HCT116 (cell line): ENCODE results near the gene PSMD5. TPM values are rescaled to one million over a fixed set of nuclear protein-coding genes. Genes with fewer than 3 reads are reported as not detected.

Experiments
- ATAC-seq: fragments of 200-7000 bp; cut with Tn5 transposase; 2 replicates; pipeline ENCODE4 v1.9.1; 2020; ENCODE audit warnings: mild to moderate bottlenecking, moderate library complexity
- BruUV-seq: library from RNA; stranded (reverse); fragments of 400-500 nt; replicated peaks from 2 replicates; lab custom pipeline; 2021; lab: Mats Ljungman, UMichigan
- CTCF ChIA-PET: fragments of 300-600 bp; sonication (Branson Sonifier 250); formaldehyde crosslinking; loops from one replicate; lab custom pipeline; 2021; ENCODE audit warnings: antibody characterized with exemption; lab: Charles Lee
- POLR2A ChIA-PET: fragments of 300-600, 350-600 bp; sonication (Branson Sonifier 250); formaldehyde crosslinking; loops from one replicate; lab custom pipeline; 2021; ENCODE audit warnings: antibody characterized with exemption; lab: Charles Lee
- RAD21 ChIA-PET, 2 experiments: fragments of 300-600 bp; sonication (Branson Sonifier 250); formaldehyde crosslinking; loops; one replicate each; lab custom pipeline; 2023; ENCODE audit warnings: low total read pairs in 2 of 2; ENCODE audit not compliant: uncharacterized antibody in 2 of 2, unreplicated experiment in 2 of 2, low non-redundant PET in 1 of 2; lab: Charles Lee
- DNase-seq: peaks from one replicate; pipeline ENCODE4 v3.0.0-alpha.2; 2010; ENCODE audit warnings: low read depth, low spot score
- H2AFZ ChIP-seq: fragments of 200-600 bp; shearing (Covaris generic), sonication (generic); 2 replicates; pipeline ENCODE4 v1.6.1; 2017; ENCODE audit warnings: low read depth, mixed run types, mixed read lengths, antibody characterized with exemption, low read length; ENCODE audit not compliant: poor library complexity, severe bottlenecking
- H3K27ac ChIP-seq: 2 replicates; pipeline ENCODE4 v1.5.1; 2012; ENCODE audit warnings: low read depth, low read length
- H3K27me3 ChIP-seq: fragments of 200-600 bp; sonication (generic); 2 replicates; pipeline ENCODE4 v1.6.1; 2016; ENCODE audit warnings: mixed run types, low read length, mixed read lengths; ENCODE audit not compliant: insufficient read depth
- H3K36me3 ChIP-seq, 2 experiments: fragments of 200-500 bp in 1 of 2; fragments of 200-600 bp in 1 of 2; sonication (Bioruptor generic) in 1 of 2; sonication (generic) in 1 of 2; 2 replicates each; pipeline versions ENCODE4 v1.5.1 to v1.6.1; 2014 to 2016; ENCODE audit warnings: low read length in 2 of 2, inconsistent platforms in 1 of 2, mixed read lengths in 1 of 2, mixed run types in 1 of 2; ENCODE audit not compliant: insufficient read depth in 2 of 2, control insufficient read depth in 1 of 2
- H3K4me1 ChIP-seq, 2 experiments: fragments of 200-600 bp in 1 of 2; sonication (generic) in 1 of 2; 2 replicates each; pipeline versions ENCODE4 v1.5.1 to v1.6.1; 2012 to 2017; ENCODE audit warnings: low read length in 2 of 2, inconsistent platforms in 1 of 2, mild to moderate bottlenecking in 1 of 2, mixed read lengths in 1 of 2, mixed run types in 1 of 2, moderate library complexity in 1 of 2; ENCODE audit not compliant: insufficient read depth in 2 of 2, control insufficient read depth in 1 of 2
- H3K4me2 ChIP-seq: fragments of 200-600 bp; sonication (generic); 2 replicates; pipeline ENCODE4 v1.6.1; 2017; ENCODE audit warnings: mixed run types, low read length, mixed read lengths
- H3K4me3 ChIP-seq, 2 experiments: fragments of 200-600 bp in 1 of 2; sonication (generic) in 1 of 2; replicated peaks in 1 of 2; 2 replicates each; pipeline ENCODE4 v1.5.1; 2011 to 2016; ENCODE audit warnings: low read length in 2 of 2, control low read depth in 1 of 2, low read depth in 1 of 2, mild to moderate bottlenecking in 1 of 2, mixed read lengths in 1 of 2, mixed run types in 1 of 2
- H3K79me2 ChIP-seq: fragments of 200-600 bp; sonication (generic); 2 replicates; pipeline ENCODE4 v1.6.1; 2017; ENCODE audit warnings: mild to moderate bottlenecking, mixed run types, low read length, moderate library complexity, mixed read lengths; ENCODE audit not compliant: insufficient read depth
- H3K9ac ChIP-seq: fragments of 200-600 bp; sonication (generic); 2 replicates; pipeline ENCODE4 v1.6.1; 2016; ENCODE audit warnings: low read length, mixed read lengths
- H3K9me2 ChIP-seq: fragments of 200-600 bp; sonication (generic), shearing (Covaris generic); 2 replicates; pipeline ENCODE4 v1.6.1; 2017; ENCODE audit warnings: mixed run types, mild to moderate bottlenecking, moderate library complexity; ENCODE audit not compliant: insufficient read depth
- H3K9me3 ChIP-seq, 2 experiments: fragments of 200-500 bp in 1 of 2; fragments of 200-600 bp in 1 of 2; sonication (Bioruptor generic) in 1 of 2; sonication (generic) in 1 of 2; 2 replicates each; pipeline ENCODE4 v1.6.1; 2014 to 2017; ENCODE audit warnings: low read length in 2 of 2, mixed read lengths in 2 of 2, inconsistent platforms in 1 of 2, low read depth in 1 of 2, mild to moderate bottlenecking in 1 of 2, mixed run types in 1 of 2, moderate library complexity in 1 of 2; ENCODE audit not compliant: control insufficient read depth in 1 of 2, insufficient read depth in 1 of 2
- H4K20me1 ChIP-seq: fragments of 200-600 bp; sonication (generic), shearing (Covaris generic); 2 replicates; pipeline ENCODE4 v1.6.1; 2017; ENCODE audit warnings: mixed run types, mild to moderate bottlenecking, moderate library complexity; ENCODE audit not compliant: insufficient read depth
- CBX3 ChIP-seq: IDR thresholded peaks from 2 replicates; pipeline ENCODE4 v1.6.1; 2012; ENCODE audit warnings: low read depth
- ELF1 ChIP-seq: IDR thresholded peaks from 2 replicates; pipeline ENCODE4 v1.6.1; 2012; ENCODE audit warnings: low read depth, borderline replicate concordance
- EZH2 ChIP-seq: fragments of 200-600 bp; sonication (generic); IDR thresholded peaks from 2 replicates; pipeline ENCODE4 v1.6.1; 2017; ENCODE audit warnings: antibody characterized with exemption, mixed run types
- JUND ChIP-seq: IDR thresholded peaks from 2 replicates; pipeline ENCODE4 v1.6.1; 2012
- POLR2AphosphoS5 ChIP-seq: IDR thresholded peaks from 2 replicates; pipeline ENCODE4 v1.6.1; 2011; ENCODE audit warnings: mild to moderate bottlenecking, low read depth, low read length, moderate library complexity
- SIN3A ChIP-seq: IDR thresholded peaks from 2 replicates; pipeline ENCODE4 v1.6.1; 2012; ENCODE audit warnings: low read depth
- SP1 ChIP-seq: IDR thresholded peaks from 2 replicates; pipeline ENCODE4 v1.6.1; 2012; ENCODE audit warnings: low read depth
- YY1 ChIP-seq: IDR thresholded peaks from 2 replicates; pipeline ENCODE4 v1.6.1; 2011; ENCODE audit warnings: low read length, low read depth, moderate library complexity, mild to moderate bottlenecking; ENCODE audit not compliant: insufficient replicate concordance; ENCODE audit errors: extremely low read depth
- ZNF274 ChIP-seq: fragments of 200-500 bp; sonication (Bioruptor generic); IDR thresholded peaks from 2 replicates; pipeline ENCODE4 v1.6.1; 2014; ENCODE audit warnings: mild to moderate bottlenecking, low read depth, low read length, inconsistent platforms
- intact Hi-C: fragments of 100-400 bp; cut with micrococcal nuclease; formaldehyde crosslinking; loops from 2 replicates; pipeline ENCODE4 v1.10.0; 2022
- total RNA-seq: library from RNA; stranded (reverse); gene quantifications from one replicate; pipeline ENCODE4 v1.2.1, GENCODE V29; 2021; ENCODE audit not compliant: unreplicated experiment
- TF ChIP-seq, protein P1 (sequence below), 3 experiments: fragments of 200-600 bp in 1 of 3; sonication (generic) in 1 of 3; IDR thresholded peaks in 2 of 3; conservative IDR thresholded peaks in 1 of 3; 2 replicates each; pipeline ENCODE4 v1.5.1; 2012 to 2017; ENCODE audit warnings: low read depth in 2 of 3, low read length in 2 of 3, antibody characterized with exemption in 1 of 3, borderline replicate concordance in 1 of 3, control low read depth in 1 of 3, mild to moderate bottlenecking in 1 of 3, mixed read lengths in 1 of 3, mixed run types in 1 of 3, moderate library complexity in 1 of 3; ENCODE audit not compliant: insufficient read depth in 1 of 3
- TF ChIP-seq, protein P2 (sequence below): IDR thresholded peaks from 2 replicates; pipeline ENCODE4 v1.6.1; 2012
- TF ChIP-seq, protein P3 (sequence below): IDR thresholded peaks from 2 replicates; pipeline ENCODE4 v1.6.1; 2012; ENCODE audit warnings: low read depth

Gene PSMD5
- total RNA-seq, 1 experiment from 2014 or later, result 64.3 TPM

DNA sequence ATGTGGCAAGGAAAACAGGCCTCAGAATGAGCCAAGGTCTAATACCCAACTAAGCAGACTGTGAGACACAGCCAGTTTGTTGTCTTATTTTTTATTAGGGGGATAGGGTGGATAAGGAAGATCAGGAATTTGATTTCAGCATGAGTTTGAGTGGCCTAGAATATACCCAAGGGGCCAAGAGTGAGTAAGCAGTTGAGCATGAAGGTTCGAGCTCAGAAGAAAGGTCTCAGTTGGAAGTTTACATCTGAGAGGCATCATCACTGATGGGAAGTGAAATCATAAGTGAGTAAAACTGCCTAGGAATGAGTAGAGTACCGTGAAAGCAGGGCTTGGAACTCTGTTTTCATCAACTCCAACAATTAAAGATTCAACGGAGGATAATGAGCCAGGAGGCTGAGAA, 12.6 kb downstream of the PSMD5 start:
- H4K20me1 ChIP-seq, result no peaks in the 10 kb centered on the region
- peaks cover 19 to 34% of the 10 kb centered on the region in 2 experiments; a peak in 3 of 4 replicates for H3K36me3 ChIP-seq
- no peaks in the 10 kb centered on the region for H3K9me3 ChIP-seq
- no peak overlapping the region for H3K4me3 ChIP-seq
- no peak for TF ChIP-seq ZNF274
- TF ChIP-seq, protein P1, sequence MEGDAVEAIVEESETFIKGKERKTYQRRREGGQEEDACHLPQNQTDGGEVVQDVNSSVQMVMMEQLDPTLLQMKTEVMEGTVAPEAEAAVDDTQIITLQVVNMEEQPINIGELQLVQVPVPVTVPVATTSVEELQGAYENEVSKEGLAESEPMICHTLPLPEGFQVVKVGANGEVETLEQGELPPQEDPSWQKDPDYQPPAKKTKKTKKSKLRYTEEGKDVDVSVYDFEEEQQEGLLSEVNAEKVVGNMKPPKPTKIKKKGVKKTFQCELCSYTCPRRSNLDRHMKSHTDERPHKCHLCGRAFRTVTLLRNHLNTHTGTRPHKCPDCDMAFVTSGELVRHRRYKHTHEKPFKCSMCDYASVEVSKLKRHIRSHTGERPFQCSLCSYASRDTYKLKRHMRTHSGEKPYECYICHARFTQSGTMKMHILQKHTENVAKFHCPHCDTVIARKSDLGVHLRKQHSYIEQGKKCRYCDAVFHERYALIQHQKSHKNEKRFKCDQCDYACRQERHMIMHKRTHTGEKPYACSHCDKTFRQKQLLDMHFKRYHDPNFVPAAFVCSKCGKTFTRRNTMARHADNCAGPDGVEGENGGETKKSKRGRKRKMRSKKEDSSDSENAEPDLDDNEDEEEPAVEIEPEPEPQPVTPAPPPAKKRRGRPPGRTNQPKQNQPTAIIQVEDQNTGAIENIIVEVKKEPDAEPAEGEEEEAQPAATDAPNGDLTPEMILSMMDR (IDR thresholded peaks at IDR 0.05 in 2 of 3, conservative IDR thresholded peaks at IDR 0.05 in 1 of 3; ENCODE audit: borderline replicate concordance in 1 of 3, insufficient read depth in 1 of 3, low read depth in 2 of 3, low read length in 2 of 3), result no peak
- no peak for TF ChIP-seq SP1
- TF ChIP-seq YY1, result no peak
- no peak for TF ChIP-seq ELF1
- no peak for TF ChIP-seq SIN3A
- TF ChIP-seq, protein P2, sequence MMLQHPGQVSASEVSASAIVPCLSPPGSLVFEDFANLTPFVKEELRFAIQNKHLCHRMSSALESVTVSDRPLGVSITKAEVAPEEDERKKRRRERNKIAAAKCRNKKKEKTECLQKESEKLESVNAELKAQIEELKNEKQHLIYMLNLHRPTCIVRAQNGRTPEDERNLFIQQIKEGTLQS, result no peak
- TF ChIP-seq POLR2AphosphoS5, result no peak
- no peak for TF ChIP-seq EZH2
- TF ChIP-seq JUND, result no peak
- no peak for TF ChIP-seq CBX3
- TF ChIP-seq, protein P3, sequence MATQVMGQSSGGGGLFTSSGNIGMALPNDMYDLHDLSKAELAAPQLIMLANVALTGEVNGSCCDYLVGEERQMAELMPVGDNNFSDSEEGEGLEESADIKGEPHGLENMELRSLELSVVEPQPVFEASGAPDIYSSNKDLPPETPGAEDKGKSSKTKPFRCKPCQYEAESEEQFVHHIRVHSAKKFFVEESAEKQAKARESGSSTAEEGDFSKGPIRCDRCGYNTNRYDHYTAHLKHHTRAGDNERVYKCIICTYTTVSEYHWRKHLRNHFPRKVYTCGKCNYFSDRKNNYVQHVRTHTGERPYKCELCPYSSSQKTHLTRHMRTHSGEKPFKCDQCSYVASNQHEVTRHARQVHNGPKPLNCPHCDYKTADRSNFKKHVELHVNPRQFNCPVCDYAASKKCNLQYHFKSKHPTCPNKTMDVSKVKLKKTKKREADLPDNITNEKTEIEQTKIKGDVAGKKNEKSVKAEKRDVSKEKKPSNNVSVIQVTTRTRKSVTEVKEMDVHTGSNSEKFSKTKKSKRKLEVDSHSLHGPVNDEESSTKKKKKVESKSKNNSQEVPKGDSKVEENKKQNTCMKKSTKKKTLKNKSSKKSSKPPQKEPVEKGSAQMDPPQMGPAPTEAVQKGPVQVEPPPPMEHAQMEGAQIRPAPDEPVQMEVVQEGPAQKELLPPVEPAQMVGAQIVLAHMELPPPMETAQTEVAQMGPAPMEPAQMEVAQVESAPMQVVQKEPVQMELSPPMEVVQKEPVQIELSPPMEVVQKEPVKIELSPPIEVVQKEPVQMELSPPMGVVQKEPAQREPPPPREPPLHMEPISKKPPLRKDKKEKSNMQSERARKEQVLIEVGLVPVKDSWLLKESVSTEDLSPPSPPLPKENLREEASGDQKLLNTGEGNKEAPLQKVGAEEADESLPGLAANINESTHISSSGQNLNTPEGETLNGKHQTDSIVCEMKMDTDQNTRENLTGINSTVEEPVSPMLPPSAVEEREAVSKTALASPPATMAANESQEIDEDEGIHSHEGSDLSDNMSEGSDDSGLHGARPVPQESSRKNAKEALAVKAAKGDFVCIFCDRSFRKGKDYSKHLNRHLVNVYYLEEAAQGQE, result no peak
- no peak overlapping the region for H3K9ac ChIP-seq
- peaks cover 12% of the 10 kb centered on the region; the same call in 1 of the 2 replicates for H3K79me2 ChIP-seq
- CTCF ChIA-PET, result no interaction called here
- RAD21 ChIA-PET, result no interaction called here
- POLR2A ChIA-PET, result no interaction called here
- H3K27ac ChIP-seq, result no peak overlapping the region
- BruUV-seq, result no TSS peak
- H3K4me1 ChIP-seq, result no peaks in the 10 kb centered on the region
- intact Hi-C loops, result no loop called here
- DNase-seq (no peak), ATAC-seq (no peak)
- H3K27me3 ChIP-seq, result no peaks in the 10 kb centered on the region
- H2AFZ ChIP-seq, result no peak overlapping the region
- no peak overlapping the region for H3K4me2 ChIP-seq
- H3K9me2 ChIP-seq, result no peaks in the 10 kb centered on the region
